Stimulated activated CD8-positive, alpha-beta memory T cell treated with anti-CD3 and anti-CD28 coated beads, Interleukin-12 subunit alpha, Interleukin-12 subunit beta, amount 100 ng/mL, for 24 hours (primary cell): Measurements from ENCODE around the gene TTLL4.
"Not testable (repeated sequence)": the region's sequence is repeated elsewhere in the genome, so short reads cannot be mapped to it uniquely, and the experiment has no call there.

ENCODE experiments used
- DNase-seq: peaks from one replicate; pipeline ENCODE4 v3.0.0-alpha.2; 2020; ENCODE audit errors: extremely low read depth

Gene TTLL4

GRCh38 chr2:218744615-218745014, 34.0 kb downstream of the TTLL4 start:
- no peak for DNase-seq

- DNase-seq = no peak
These were observed 34.5 kb downstream of the TTLL4 start for GRCh38 chr2:218745160-218745558.

- DNase-seq = no peak
These were observed 35.2 kb downstream of the TTLL4 start for GRCh38 chr2:218745559-218746469.

DNA sequence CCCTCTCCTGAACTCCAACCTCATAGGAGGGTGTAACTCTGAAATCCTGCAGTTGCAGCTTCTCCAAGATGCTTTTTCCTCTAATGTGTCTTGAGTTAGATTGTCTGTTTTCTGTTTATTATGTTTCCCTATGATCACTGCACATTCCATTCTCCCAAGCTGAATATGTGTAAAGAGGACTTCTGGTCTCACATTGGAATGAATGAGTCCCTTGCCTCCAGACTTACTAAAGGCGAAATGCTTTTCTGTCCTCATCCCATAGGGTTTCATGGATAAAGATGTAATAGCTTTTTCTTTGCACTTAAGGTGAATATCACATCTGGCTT, 35.8 kb downstream of the TTLL4 start:
- DNase-seq = no peak

GRCh38 chr2:218746960-218747359, 36.3 kb downstream of the TTLL4 start:
- no peak for DNase-seq

DNA sequence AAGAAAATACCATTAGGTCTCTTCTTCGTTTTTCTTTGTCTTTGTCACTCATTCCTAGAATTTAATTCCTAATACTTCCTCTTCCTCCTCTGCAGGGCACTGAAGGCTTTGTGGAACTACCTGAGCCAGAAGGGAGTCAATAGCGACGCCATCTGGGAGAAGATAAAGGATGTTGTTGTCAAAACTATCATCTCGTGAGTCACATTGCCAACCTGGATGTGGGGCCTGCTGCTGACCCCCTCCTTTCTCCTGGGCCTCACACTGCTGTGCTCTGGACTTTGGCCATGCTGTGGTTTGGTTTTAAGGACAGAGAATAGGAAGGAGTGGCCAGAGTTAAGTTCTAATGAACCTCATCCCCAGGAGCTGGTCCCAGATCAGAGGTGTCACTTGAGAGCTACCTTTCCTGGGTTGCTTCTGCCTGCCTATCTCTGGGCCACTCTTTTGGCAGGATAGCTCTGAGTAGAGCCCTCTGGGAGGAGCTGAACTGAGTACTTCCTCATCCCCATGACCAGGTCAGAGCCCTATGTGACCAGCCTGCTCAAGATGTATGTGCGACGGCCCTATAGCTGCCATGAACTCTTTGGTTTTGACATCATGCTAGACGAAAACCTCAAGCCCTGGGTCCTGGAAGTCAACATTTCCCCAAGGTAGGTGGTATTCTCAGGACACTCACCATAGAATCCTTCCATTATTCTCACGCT, 38.3 kb downstream of the TTLL4 start:
- no peak for DNase-seq

DNA sequence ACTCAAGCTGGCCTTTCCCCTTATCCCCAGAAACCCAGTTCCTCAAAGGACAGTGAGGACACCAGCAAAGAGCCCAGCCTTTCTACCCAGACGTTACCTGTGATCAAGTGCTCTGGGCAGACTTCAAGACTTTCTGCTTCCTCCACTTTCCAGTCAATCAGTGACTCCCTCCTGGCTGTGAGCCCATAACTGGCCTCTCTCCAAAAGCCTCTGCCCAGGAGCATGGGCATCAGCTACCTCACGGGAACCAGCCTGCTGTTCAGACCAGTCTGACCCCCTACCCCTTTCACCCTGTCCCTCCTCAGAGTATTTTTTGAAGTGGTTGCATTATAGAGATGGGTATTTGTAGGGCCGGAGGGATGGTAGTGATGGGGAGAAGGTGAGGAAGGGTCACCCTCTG, 43.6 kb downstream of the TTLL4 start:
- DNase-seq = no peak

DNA sequence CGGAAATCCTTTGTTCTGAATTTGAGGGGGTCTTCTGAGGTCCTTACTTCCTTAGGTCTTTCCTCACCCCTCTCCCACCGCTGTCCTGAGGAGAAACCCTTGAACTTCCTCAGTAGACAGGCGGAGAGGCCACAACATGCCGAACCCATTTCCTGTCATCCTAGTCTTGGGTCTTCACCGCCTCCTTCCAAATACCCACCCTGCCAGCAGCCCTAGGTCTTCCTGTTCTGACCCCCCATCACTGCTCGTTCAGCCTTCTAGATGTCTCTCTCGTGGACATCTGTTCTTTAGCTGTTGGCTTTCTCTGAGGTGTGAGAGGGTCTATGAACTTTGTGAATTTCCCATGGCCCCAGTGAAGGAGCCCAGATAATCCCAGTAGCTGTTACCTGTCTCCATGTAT, 44.1 kb downstream of the TTLL4 start:
- DNase-seq = no peak

DNA sequence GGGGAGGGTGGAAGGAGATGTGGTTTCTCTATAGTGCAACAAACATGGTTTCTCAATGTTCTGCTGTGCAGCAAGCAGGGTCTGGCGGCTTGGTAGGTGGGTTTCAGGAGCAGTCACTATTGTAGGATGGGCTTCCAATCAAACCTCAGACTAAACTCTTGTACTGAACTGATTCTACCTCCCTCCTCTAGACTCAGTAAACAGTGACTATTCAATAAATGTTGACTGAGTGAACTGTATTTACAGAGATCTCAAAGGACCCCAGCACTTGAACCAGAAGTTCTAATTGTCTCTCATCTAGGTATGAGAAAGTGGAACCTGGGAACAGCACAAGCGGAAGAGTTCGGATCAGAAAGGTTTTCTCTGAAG, 44.5 kb downstream of the TTLL4 start:
- DNase-seq = no peak

GRCh38 chr2:218755567-218756404, 45.2 kb downstream of the TTLL4 start:
- no peak for DNase-seq

DNA sequence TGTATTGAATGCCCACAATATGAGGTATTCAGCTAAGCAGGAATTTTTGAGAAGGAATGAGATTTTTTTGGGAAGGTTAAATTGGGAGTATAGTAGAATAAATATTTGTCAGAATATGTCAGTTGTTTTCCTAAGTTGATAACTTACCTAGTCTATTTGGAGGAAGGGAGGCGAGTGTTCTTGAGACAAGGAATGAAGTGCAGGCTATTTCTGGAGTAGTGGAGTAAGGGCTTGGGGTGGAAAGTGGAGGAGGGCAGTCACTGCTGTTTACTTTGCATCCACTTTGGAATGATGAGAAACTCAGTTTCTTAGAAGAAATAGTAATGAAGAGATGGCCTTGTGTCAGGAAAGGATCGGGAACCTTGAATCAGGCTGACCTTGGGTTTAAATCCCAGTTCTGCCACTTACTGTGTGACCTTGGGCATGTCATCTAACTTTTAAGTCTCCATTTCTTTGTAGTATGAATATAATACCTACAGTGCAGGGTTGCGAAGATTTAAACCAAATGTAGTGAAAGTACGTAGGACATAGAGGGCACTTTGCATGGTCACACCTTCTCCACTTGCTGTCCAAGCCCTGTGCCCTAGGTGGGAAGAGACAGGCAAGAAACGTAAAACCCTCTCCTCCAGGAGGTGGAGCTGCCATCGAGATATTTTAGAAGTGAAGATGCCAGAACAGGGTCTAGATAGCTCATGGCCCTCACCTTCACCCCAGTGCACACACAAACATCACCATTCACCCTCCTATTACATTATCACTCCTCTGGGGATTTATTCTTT, 46.2 kb downstream of the TTLL4 start:
- no peak for DNase-seq

- DNase-seq = no peak
These were observed 51.2 kb downstream of the TTLL4 start for GRCh38 chr2:218761795-218762194.

DNA sequence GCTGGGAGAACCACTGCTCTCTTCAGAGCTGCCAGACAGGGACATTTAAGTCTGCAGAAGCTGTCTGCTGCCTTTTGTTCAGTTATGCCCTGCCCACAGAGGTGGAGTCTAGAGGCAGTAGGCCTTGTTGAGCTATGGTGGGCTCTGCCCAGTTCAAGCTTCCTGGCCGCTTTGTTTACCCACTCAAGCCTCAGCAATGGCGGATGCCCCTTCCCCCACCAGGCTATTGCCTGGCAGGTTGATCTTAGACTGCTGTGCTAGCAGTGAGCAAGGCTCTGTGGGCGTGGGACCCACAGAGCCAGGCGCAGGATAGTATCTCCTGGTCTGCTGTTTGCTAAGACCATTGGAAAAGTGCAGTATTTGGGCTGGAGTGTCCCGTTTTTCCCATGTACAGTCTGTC, 62.1 kb downstream of the TTLL4 start:
- DNase-seq = not testable (repeated sequence)

GRCh38 chr2:218773881-218774280, 63.2 kb downstream of the TTLL4 start:
- DNase-seq = no peak

DNA sequence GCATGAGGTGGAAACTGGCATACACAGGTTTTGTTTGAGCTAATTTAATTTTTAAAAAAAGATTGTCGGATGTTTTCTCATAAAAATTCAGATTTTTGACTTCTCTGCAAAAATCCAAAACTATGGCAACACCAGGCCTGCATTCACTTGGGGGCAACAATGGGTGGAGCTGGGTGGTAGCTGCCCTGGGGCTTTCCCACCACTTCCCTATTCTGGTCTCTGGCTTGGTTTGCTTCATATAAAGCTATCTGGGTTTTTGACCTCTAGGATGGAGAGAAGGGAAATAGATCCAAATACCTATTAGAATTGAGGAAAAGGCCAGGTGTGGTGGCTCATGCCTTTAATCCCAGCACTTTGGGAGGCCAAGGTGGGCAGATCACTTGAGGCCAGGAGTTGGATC, 65.9 kb downstream of the TTLL4 start:
- DNase-seq = no peak

GRCh38 chr2:218777276-218777990, 66.8 kb downstream of the TTLL4 start:
- DNase-seq = no peak

DNA sequence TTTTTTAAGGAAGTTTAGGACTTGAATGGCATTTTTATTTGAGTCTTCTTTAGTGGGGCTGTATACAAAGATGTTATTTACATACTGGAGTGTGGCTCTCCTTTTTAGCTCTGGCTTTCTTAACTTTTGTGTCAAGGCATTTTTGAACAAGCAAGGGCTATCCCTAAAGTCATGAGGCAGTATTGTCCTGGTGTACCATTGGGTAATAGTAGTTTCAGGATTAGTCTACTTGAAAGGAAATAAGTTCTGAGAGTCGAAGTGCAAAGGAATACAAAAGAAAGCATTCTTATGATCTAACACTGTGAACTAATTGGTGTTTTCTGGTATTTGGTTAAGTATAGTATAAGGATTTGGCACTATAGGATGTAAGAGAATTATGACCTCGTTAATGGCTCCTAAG, 69.4 kb downstream of the TTLL4 start:
- DNase-seq = no peak

DNA sequence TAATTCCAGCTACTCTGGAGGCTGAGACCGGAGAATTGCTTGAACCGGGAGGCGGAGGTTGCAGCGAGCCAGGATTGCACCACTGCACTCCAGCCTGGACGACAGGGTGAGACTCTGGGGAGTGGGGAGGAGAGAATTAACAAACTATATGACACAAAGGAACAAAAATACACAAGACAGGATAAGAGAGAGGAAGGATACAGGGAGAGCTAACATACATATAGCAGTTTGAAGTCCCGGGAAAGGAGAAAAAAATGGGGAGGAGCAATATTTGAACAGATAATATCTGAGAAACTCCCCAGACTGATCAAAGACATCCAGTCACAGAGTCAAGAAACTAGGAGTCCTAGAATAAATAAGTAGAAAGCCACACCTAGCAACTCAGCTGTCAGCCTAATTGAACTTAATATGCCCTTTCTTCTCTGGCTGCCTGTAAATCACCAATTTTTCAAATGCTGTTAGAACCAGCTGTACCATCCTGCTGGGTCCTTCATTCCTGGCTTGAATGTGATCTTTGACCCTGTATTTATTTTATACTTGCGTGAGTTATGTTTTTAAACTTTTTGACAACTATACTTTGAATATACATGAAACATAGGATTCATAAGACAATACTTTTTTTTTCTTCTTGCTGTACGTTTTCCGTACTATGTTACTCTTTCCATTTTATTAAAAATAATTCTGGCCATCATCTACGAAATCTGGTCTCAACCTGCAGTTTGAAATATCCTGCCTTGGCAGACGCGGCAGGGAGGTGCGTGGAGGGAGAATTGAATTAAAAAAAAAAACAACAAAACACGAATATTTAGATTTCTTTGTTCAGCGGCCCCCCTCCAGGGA, 70.4 kb downstream of the TTLL4 start:
- DNase-seq = no peak

DNA sequence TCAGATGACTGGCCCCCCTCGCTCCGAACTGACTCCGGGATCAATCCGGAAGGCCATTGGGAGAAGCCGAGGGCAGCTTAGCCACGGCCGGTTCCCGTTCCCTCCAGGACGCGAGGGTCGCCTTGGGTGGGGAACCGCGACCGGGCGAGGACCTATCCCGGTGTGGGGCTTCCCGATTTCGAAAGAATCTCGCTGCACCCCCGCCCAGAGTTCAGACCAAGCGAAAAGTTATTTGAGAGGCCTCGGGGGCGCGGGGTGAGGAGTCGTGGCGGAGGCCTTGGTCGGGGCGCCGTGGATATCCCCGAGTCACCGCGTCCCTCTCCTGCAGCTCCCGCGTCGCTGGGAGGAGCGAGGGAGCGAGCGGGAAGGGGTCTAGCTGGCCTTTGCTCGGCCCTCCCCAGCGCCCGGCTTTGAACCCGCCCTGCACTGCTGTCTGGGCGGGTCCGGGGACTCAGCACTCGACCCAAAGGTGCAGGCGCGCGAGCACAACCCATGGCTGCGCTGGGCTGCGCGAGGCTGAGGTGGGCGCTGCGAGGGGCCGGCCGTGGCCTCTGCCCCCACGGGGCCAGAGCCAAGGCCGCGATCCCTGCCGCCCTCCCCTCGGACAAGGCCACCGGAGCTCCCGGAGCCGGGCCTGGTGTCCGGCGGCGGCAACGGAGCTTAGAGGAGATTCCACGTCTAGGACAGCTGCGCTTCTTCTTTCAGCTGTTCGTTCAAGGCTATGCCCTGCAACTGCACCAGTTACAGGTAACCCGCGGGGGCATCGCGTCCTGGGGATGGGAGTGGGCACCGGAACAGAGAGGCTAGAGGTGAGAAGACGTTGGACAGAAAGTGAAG, 71.3 kb downstream of the TTLL4 start, which contains the start of gene CYP27A1:
TSS of gene CYP27A1 (plus strand) at position 457 of the 837 bp plus-strand sequence. CDS start at position 493, 36 bp downstream.
- no peak for DNase-seq
